CD4-positive, alpha-beta memory T cell (primary cell): ENCODE results near the gene STX11. TPM values are rescaled to one million over a fixed set of nuclear protein-coding genes. Genes with fewer than 3 reads are reported as not detected.

Experiments used
- CTCF ChIA-PET: fragments of 350-600 bp; sonication (Branson Sonifier 250); formaldehyde crosslinking; loops from one replicate; lab custom pipeline; 2021; ENCODE audit warnings: inconsistent platforms; ENCODE audit not compliant: partially characterized antibody; lab: Charles Lee
- POLR2A ChIA-PET: fragments of 350-600 bp; sonication (Branson Sonifier 250); formaldehyde crosslinking; loops from one replicate; lab custom pipeline; 2021; ENCODE audit not compliant: partially characterized antibody; lab: Charles Lee
- DNase-seq, 5 donors: peaks; one replicate each; pipeline versions ENCODE4 v3.0.0 to v3.0.0-alpha.2; 2020 to 2022; ENCODE audit warnings: mixed read lengths in 1 of 5
- H3K27ac ChIP-seq: one replicate; pipeline ENCODE4 v1.7.0; 2013; ENCODE audit warnings: low read depth, low read length
- H3K27me3 ChIP-seq: 2 replicates; pipeline ENCODE4 v1.7.0; 2013; ENCODE audit warnings: mild to moderate bottlenecking, low read length, moderate library complexity; ENCODE audit not compliant: insufficient read depth
- H3K36me3 ChIP-seq: 2 replicates; pipeline ENCODE4 v1.7.0; 2013; ENCODE audit warnings: mild to moderate bottlenecking, low read length, moderate library complexity; ENCODE audit not compliant: insufficient read depth
- H3K4me1 ChIP-seq: 2 replicates; pipeline ENCODE4 v1.7.0; 2013; ENCODE audit warnings: mild to moderate bottlenecking, low read length, moderate library complexity; ENCODE audit not compliant: insufficient read depth
- H3K4me3 ChIP-seq, 2 donors: one replicate each; pipeline ENCODE4 v1.7.0; 2013; ENCODE audit warnings: low read length in 2 of 2, mild to moderate bottlenecking in 1 of 2
- H3K9me3 ChIP-seq, 2 donors: one replicate each; pipeline ENCODE4 v1.7.0; 2013; ENCODE audit warnings: low read length in 2 of 2, control low read depth in 1 of 2; ENCODE audit not compliant: control insufficient read depth in 1 of 2
- H3K27ac Mint-ChIP-seq, 7 donors: one replicate each; pipeline ENCODE4 v1.8.0; 2020 to 2021; ENCODE audit warnings: mixed read lengths in 7 of 7, mild to moderate bottlenecking in 6 of 7, inconsistent platforms in 3 of 7, moderate library complexity in 3 of 7
- H3K27me3 Mint-ChIP-seq, 2 donors: one replicate each; pipeline ENCODE4 v1.8.0; 2020 to 2021; ENCODE audit warnings: mixed read lengths in 2 of 2
- H3K36me3 Mint-ChIP-seq, 2 donors: one replicate each; pipeline ENCODE4 v1.8.0; 2020 to 2021; ENCODE audit warnings: mixed read lengths in 2 of 2, inconsistent platforms in 1 of 2, mild to moderate bottlenecking in 1 of 2
- H3K4me1 Mint-ChIP-seq, 4 donors: one replicate each; pipeline ENCODE4 v1.8.0; 2020 to 2021; ENCODE audit warnings: mixed read lengths in 4 of 4, mild to moderate bottlenecking in 1 of 4
- H3K4me3 Mint-ChIP-seq, 8 donors: one replicate each; pipeline ENCODE4 v1.8.0; 2020 to 2021; ENCODE audit warnings: mixed read lengths in 8 of 8, mild to moderate bottlenecking in 7 of 8, moderate library complexity in 6 of 8, inconsistent platforms in 3 of 8
- H3K9me3 Mint-ChIP-seq, 8 donors: one replicate each; pipeline ENCODE4 v1.8.0; 2020 to 2021; ENCODE audit warnings: mixed read lengths in 8 of 8, mild to moderate bottlenecking in 5 of 8, inconsistent platforms in 3 of 8, moderate library complexity in 1 of 8
- intact Hi-C: fragments of 100-400 bp; cut with micrococcal nuclease; formaldehyde crosslinking; loops from one replicate; pipeline ENCODE4 v1.15.1; 2023
- polyA plus RNA-seq, 2 donors: library from polyadenylated mRNA; unstranded; fragments of 300-500 nt; fragmentation: Illumina TruSeq; gene quantifications; one replicate each; pipeline ENCODE4 v1.2.3, GENCODE V29; 2021
- total RNA-seq, 2 experiments: library from RNA; stranded (reverse); gene quantifications; one replicate each; pipeline ENCODE4 v1.2.3, GENCODE V29; 2021

The STX11 gene
- total and polyA plus RNA-seq, 4 experiments from 2014 or later: 5.7 to 11.0 (median 7.9) TPM

- H3K4me3 ChIP-seq: no peak overlapping the region
- H3K9me3 Mint-ChIP-seq: peaks cover 0 to 1% (median 0%) of the 10 kb centered on the region in 8 donors
- H3K4me3 Mint-ChIP-seq: no peak overlapping the region
- ChIA-PET POLR2A (no interaction called here), CTCF (no interaction called here)
- DNase-seq: no peak
- intact Hi-C loops: no loop called here
- H3K27ac ChIP-seq: no peak overlapping the region
- peaks cover 13% of the 10 kb centered on the region for H3K36me3 ChIP-seq
- no peaks in the 10 kb centered on the region for H3K9me3 ChIP-seq
- H3K27me3 Mint-ChIP-seq: no peaks in the 10 kb centered on the region
- H3K27ac Mint-ChIP-seq: no peak overlapping the region
- H3K4me1 ChIP-seq: no peaks in the 10 kb centered on the region
- peaks cover 6 to 8% (median 7%) of the 10 kb centered on the region in 4 donors for H3K4me1 Mint-ChIP-seq
- peaks cover 23 to 27% of the 10 kb centered on the region in 2 donors for H3K36me3 Mint-ChIP-seq
- H3K27me3 ChIP-seq: no peaks in the 10 kb centered on the region
These were observed 35.0 kb downstream of the STX11 start for GRCh38 chr6:144185133-144185836.

- no peaks in the 10 kb centered on the region for H3K27me3 Mint-ChIP-seq
- intact Hi-C loops: no loop called here
- ChIA-PET CTCF (interaction anchor here (0.5 to 1.3 kb wide), 2 partner anchors 31 to 37 kb away, joined by 3 to 4 read pairs; partner anchors contain the start of gene STX11), POLR2A (no interaction called here)
- DNase-seq: no peak
- Histone ChIP-seq H3K36me3 (peaks cover 13% of the 10 kb centered on the region), H3K4me1 (no peaks in the 10 kb centered on the region), H3K4me3 (no peak overlapping the region), H3K27me3 (no peaks in the 10 kb centered on the region), H3K9me3 (no peaks in the 10 kb centered on the region), H3K27ac (no peak overlapping the region)
- H3K4me3 Mint-ChIP-seq: no peak overlapping the region
- H3K27ac Mint-ChIP-seq: no peak overlapping the region
- peaks cover 23 to 24% of the 10 kb centered on the region in 2 donors for H3K36me3 Mint-ChIP-seq
- peaks cover 0 to 3% (median 0%) of the 10 kb centered on the region in 8 donors for H3K9me3 Mint-ChIP-seq
- H3K4me1 Mint-ChIP-seq: peaks cover 0 to 6% (median 1%) of the 10 kb centered on the region in 4 donors
These were observed 36.7 kb downstream of the STX11 start for GRCh38 chr6:144186817-144187625.

GRCh38 chr6:144189351-144189750, 39.0 kb downstream of the STX11 start:
- Mint-ChIP-seq H3K36me3 (peaks cover 21 to 24% of the 10 kb centered on the region in 2 donors), H3K27me3 (no peaks in the 10 kb centered on the region), H3K4me3 (no peak overlapping the region), H3K27ac (no peak overlapping the region), H3K9me3 (peaks cover 0 to 8% (median 0%) of the 10 kb centered on the region in 8 donors), H3K4me1 (peaks cover 0 to 2% (median 0%) of the 10 kb centered on the region in 4 donors)
- H3K9me3 ChIP-seq: no peaks in the 10 kb centered on the region
- ChIA-PET POLR2A (no interaction called here), CTCF (no interaction called here)
- intact Hi-C loops: no loop called here
- H3K27ac ChIP-seq: no peak overlapping the region
- no peak overlapping the region for H3K4me3 ChIP-seq
- H3K4me1 ChIP-seq: no peaks in the 10 kb centered on the region
- peaks cover 13% of the 10 kb centered on the region for H3K36me3 ChIP-seq
- DNase-seq: no peak
- no peaks in the 10 kb centered on the region for H3K27me3 ChIP-seq

GRCh38 chr6:144190080-144190479, 39.8 kb downstream of the STX11 start:
- intact Hi-C loops: no loop called here
- ChIA-PET POLR2A (no interaction called here), CTCF (no interaction called here)
- no peak overlapping the region for H3K27ac Mint-ChIP-seq
- peaks cover 21 to 24% of the 10 kb centered on the region in 2 donors for H3K36me3 Mint-ChIP-seq
- no peaks in the 10 kb centered on the region for H3K27me3 Mint-ChIP-seq
- H3K4me3 Mint-ChIP-seq: no peak overlapping the region
- no peak overlapping the region for H3K27ac ChIP-seq
- no peak for DNase-seq
- H3K4me1 Mint-ChIP-seq: peaks cover 0 to 2% (median 0%) of the 10 kb centered on the region in 4 donors
- no peaks in the 10 kb centered on the region for H3K9me3 ChIP-seq
- no peaks in the 10 kb centered on the region for H3K4me1 ChIP-seq
- no peak overlapping the region for H3K4me3 ChIP-seq
- no peaks in the 10 kb centered on the region for H3K27me3 ChIP-seq
- H3K36me3 ChIP-seq: peaks cover 13% of the 10 kb centered on the region
- H3K9me3 Mint-ChIP-seq: peaks cover 0 to 8% (median 0%) of the 10 kb centered on the region in 8 donors

GRCh38 chr6:144190593-144190992, 40.3 kb downstream of the STX11 start:
- Histone ChIP-seq H3K27ac (no peak overlapping the region), H3K4me3 (no peak overlapping the region), H3K36me3 (peaks cover 13% of the 10 kb centered on the region), H3K27me3 (no peaks in the 10 kb centered on the region), H3K9me3 (no peaks in the 10 kb centered on the region), H3K4me1 (no peaks in the 10 kb centered on the region)
- no peak for DNase-seq
- no peaks in the 10 kb centered on the region for H3K27me3 Mint-ChIP-seq
- H3K9me3 Mint-ChIP-seq: peaks cover 0 to 8% (median 0%) of the 10 kb centered on the region in 8 donors
- ChIA-PET POLR2A (no interaction called here), CTCF (no interaction called here)
- H3K36me3 Mint-ChIP-seq: peaks cover 18 to 21% of the 10 kb centered on the region in 2 donors
- peaks cover 0 to 2% (median 0%) of the 10 kb centered on the region in 4 donors for H3K4me1 Mint-ChIP-seq
- H3K27ac Mint-ChIP-seq: no peak overlapping the region
- intact Hi-C loops: no loop called here
- no peak overlapping the region for H3K4me3 Mint-ChIP-seq

- Mint-ChIP-seq H3K27ac (no peak overlapping the region), H3K4me3 (no peak overlapping the region), H3K27me3 (no peaks in the 10 kb centered on the region), H3K4me1 (peaks cover 0 to 4% (median under 1%) of the 10 kb centered on the region in 4 donors), H3K9me3 (peaks cover 0 to 6% (median 1%) of the 10 kb centered on the region in 8 donors), H3K36me3 (peaks cover 2 to 8% of the 10 kb centered on the region in 2 donors)
- H3K27ac ChIP-seq: no peak overlapping the region
- no peaks in the 10 kb centered on the region for H3K4me1 ChIP-seq
- DNase-seq: no peak
- H3K4me3 ChIP-seq: no peak overlapping the region
- H3K27me3 ChIP-seq: no peaks in the 10 kb centered on the region
- ChIA-PET POLR2A (no interaction called here), CTCF (no interaction called here)
- H3K9me3 ChIP-seq: no peaks in the 10 kb centered on the region
- H3K36me3 ChIP-seq: no peaks in the 10 kb centered on the region
- intact Hi-C loops: no loop called here
These were observed 42.9 kb downstream of the STX11 start for GRCh38 chr6:144193181-144193580.

- peaks cover 7% of the 10 kb centered on the region for H3K4me1 ChIP-seq
- Mint-ChIP-seq H3K27ac (no peak overlapping the region), H3K4me1 (peaks cover 10 to 13% (median 12%) of the 10 kb centered on the region in 4 donors), H3K36me3 (peaks cover 0 to 7% of the 10 kb centered on the region in 2 donors), H3K9me3 (peaks cover 0 to 6% (median 4%) of the 10 kb centered on the region in 8 donors), H3K27me3 (no peaks in the 10 kb centered on the region), H3K4me3 (no peak overlapping the region)
- no peaks in the 10 kb centered on the region for H3K36me3 ChIP-seq
- H3K27ac ChIP-seq: no peak overlapping the region
- no peak for DNase-seq
- no peak overlapping the region for H3K4me3 ChIP-seq
- CTCF ChIA-PET: no interaction called here
- POLR2A ChIA-PET: no interaction called here
- no peaks in the 10 kb centered on the region for H3K9me3 ChIP-seq
- intact Hi-C loops: no loop called here
- H3K27me3 ChIP-seq: no peaks in the 10 kb centered on the region
These were observed 44.0 kb downstream of the STX11 start for GRCh38 chr6:144194293-144194810.
